ENCODE measurements around the gene PALLD. TPM values are rescaled to one million over a fixed set of nuclear protein-coding genes. Genes with fewer than 3 reads are reported as not detected.
A peak's percentile ranks its signal among the peaks of the same experiment; 100 is the strongest.

The PALLD gene
- total RNA-seq, 2 donors from 2014 or later = 92.7 to 138 TPM

DNA sequence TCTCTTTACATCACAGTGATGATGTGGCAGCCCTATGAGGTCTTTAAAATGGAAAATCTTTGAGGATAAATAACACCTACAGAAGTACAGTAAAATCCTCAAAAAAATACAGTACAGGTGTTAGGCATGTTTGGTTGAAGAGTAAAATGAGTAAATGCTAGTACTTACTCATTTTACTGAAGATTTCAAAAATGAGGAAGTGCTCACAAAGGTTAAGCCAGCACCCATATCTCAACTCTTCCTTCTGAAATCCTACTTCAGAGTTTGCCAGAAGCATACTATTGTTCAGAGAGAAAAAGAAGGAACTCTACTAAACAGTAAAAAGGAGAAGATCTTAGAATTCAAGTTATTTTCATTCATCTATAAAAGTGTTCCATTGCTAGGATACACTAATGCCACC, 382.3 kb downstream of the PALLD start:
- ATAC-seq (no peak), DNase-seq (no peak)
- intact Hi-C loops (cut with DNase I, micrococcal nuclease) = no loop called here

DNA sequence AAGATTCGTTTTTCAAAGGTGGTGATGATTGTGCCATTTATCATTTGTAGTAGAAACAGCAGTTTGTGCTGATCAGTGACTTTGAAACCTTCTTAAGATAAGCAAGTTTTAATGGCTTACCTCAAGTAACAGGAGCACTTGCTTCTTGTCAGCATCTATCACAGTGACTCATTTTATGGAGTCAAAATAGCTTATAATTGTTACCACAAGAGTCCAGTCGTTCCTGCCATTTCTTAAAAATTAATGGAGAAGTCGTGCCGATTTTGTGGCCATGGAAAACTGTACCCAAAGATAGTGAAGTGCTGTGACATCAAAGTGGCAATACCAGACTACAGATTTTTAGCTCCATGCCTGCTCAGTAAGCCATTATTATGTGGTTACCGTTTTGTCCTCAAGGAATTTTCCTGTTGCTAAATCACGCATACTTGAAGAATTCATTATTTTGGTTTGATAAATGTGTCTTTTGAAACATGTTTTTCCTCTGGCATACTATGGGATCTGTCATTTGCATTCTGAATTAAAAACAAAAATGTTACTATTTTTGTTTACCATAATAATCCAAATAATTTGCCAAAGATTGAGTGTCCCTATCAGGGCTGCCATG, 383.3 kb downstream of the PALLD start:
- intact Hi-C loops (cut with DNase I, micrococcal nuclease) = no loop called here
- DNase-seq (no peak), ATAC-seq (no peak)

DNA sequence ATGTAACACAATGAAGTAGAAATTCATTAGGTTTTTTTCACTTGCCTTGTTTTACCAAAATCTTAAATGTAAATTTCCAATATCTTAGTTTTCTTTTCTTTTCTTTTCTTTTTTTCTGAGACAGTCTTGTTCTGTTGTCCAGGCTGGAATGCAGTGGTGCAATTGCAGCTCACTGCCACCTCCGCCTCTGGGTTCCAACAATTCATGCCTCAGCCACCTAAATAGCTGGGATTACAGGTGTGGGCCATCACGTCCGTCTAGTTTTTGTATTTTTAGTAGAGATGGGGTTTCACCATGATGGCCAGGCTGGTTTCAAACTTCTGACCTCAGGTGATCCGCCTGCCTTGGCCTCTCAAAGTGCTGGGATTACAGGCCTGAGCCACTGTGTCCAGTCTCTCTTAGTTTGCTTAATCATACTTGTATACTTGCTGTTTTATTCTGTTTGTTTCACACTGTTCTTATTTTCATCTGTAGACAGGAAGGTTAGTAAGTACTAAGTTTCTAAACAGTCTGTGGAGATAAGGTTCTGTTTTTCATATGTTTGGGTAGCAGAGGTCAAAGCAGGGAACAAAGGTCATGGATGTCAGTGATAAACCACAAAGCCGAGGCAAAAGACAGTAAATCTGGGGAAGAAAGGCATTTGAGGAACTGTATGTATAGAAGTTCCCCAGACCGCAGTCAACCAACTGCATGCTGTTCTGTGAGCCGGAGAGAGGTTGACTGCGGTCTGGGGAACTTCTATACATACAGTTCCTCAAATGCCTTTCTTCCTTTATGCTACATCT, 384.2 kb downstream of the PALLD start:
- DNase-seq (no peak), ATAC-seq (no peak)
- intact Hi-C loops (cut with DNase I, micrococcal nuclease) = no loop called here

DNA sequence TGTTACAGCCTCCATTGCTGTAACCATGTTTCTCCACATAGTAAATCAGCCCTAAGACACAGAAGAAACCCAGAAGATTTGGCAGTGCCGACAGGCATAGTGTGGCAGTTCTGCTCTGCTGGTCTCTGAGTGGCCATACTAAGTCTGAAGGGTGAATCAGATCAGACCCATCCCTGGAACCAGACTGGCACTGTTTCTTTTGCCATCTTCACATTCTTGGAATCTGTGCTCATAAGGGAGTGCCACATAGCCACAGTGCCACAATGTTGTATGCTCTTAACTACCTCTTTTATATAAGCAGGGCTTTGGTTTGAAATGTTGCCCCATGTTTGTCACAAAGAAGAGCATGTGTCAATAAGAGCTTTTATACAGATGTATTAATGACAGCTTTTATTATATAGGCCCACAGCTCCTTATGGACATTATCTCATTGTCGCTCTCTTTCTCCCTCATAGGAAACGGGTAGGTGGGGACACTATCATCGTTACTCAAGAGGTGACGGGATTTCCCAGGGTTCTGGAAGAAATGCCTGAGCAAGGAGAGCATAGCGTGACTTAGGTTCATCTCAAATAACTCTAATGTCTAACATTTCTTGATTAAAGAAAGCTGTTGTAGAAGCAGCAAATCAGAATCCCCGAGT, 385.0 kb downstream of the PALLD start:
- DNase-seq = no peak
- intact Hi-C loops (cut with DNase I, micrococcal nuclease) = no loop called here
- no peak for ATAC-seq

DNA sequence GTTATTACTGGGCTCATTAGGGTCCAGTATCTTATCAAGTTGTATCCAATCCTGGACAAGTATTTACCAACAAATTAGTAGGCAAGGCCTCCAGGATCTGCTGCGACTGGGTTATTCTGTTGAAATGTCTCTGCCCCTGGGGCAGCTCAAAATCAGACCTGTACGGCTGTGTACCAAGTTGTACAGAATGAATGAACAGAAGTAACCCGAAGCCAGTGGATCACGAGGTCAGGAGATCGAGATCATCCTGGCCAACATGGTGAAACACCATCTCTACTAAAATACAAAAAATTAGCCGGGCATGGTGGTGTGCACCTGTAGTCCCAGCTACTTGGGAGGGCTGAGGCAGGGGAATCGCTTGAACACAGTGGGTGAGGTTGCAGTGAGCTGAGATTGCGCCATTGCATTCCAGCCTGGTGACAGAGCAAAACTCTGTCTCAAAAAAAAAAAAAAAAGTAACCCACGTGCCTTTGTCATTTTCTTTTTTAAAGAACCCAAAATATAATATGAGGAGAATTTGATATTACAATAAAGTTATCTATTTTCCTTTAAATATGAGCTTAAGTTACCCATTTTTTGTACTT, 385.9 kb downstream of the PALLD start:
- DNase-seq (no peak), ATAC-seq (no peak)
- intact Hi-C loops (cut with DNase I, micrococcal nuclease) = no loop called here

DNA sequence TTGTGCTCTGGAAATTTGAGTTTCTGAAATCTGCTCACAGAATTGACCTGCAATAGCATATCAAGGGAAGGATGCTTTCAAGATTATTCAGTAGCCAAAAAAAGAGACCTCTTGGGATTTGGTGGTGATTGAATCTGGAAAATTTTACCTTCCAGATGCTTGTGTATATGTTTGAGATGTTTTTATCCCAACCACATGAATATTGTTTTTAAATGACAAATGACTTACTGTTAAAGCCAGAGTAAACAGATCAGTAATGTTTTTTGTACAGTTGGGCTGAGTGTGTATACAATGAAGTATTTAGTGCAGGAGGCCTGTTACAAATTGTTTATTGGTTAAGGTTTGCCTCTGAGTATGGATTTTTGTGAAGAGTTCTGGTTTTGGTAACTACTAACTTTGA, 386.7 kb downstream of the PALLD start:
- ATAC-seq = no peak
- DNase-seq = no peak
- intact Hi-C loops (cut with DNase I, micrococcal nuclease) = no loop called here

DNA sequence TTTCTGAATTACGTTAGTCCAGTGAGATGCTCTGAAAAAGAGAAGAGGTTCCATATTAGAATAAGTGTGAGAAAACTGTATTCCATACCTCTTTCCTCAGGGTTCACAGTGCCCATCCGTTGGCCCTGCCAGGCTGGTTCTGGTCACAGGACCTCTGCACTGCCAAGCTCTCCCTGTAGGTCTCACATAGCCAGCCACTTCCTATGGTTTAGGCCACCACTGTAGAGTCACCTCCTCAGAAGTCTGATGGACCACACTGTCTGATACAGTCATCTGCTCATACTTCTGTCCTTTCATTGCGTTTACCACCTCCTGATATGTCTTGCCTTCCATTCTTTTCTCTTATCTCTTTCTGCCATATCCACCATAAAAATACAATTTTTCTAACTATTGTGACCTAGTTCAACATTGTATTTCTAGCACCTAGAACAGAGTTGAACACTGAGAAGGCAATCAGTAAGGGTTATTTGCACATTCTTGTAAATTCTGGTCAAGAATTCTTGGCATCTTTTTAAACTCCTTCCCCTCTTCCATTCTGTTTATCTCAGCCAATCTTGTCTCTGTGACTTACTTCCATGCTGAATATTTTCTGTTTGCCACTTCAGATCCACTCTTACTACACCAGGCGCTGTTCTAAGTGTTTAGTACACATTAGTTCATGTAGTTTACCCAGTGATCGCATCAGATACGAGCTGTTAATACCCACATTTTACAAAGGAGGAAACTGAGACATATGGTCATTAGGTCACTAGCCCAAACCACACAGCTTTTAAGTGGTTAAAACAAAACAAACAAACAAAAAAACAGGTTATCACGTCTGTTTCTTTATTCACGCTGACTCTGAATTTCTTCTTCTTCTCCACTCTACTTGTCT, 387.6 kb downstream of the PALLD start:
- intact Hi-C loops (cut with DNase I, micrococcal nuclease) = no loop called here
- ATAC-seq = no peak
- DNase-seq = no peak

DNA sequence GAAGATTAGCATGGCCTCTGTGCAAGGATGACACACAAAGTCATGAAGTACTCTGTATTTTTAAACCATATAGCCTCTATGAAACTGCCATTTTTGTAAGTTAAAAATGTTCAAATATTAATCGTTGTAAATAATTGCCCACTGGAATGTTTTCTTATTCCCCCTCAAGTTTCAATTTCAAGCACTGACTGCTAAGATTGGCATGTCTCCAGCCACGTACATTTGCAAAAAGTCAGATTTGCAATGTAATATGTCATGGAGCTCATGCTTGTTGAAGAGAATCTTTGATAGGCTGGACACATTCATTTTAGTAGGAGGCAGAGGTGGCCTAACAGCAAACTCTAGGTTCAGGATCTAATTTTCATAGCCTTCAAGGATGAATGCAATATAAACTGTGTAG, 388.5 kb downstream of the PALLD start:
- intact Hi-C loops (cut with DNase I, micrococcal nuclease) = no loop called here
- ATAC-seq (no peak), DNase-seq (no peak)

DNA sequence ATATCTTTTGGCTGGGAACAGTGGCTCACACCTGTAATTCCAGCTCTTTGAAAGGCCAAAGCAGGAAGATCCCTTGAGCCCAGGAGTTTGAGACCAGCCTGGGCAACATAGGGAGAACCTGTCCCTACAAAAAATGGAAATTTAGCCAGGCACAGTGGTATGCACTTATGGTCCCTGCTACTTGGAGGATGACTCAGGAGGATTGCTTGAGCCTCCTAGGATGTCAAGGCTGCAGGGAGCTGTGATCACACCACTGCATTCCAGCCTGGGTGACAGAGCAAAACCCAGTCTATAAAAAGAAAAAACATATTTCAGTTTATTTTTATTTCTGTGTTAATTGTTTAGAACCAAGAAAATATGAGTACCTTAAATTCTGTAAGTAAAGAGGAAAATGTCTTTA, 389.5 kb downstream of the PALLD start:
- ATAC-seq = no peak
- DNase-seq = no peak
- intact Hi-C loops (cut with DNase I, micrococcal nuclease) = no loop called here

DNA sequence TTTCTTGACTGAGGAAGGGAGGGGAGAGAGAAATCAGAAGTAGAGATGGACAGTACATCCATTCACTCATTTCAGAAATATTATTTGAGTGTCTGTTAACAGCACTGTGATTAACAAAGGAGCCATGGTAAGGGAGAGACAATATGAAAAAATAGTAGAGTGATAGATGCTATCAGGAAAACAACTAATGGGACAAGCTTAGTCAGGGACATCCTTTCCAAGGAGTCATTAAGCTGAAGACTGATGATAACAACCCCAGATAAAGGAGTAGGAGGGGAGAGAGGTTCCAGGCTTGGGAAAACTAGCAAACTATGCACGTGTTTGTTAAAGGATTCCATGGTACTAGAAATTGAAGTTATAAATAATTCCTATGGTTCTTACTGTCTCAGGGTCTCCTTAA, 391.0 kb downstream of the PALLD start:
- ATAC-seq (no peak), DNase-seq (no peak)
- intact Hi-C loops (cut with DNase I, micrococcal nuclease) = no loop called here

DNA sequence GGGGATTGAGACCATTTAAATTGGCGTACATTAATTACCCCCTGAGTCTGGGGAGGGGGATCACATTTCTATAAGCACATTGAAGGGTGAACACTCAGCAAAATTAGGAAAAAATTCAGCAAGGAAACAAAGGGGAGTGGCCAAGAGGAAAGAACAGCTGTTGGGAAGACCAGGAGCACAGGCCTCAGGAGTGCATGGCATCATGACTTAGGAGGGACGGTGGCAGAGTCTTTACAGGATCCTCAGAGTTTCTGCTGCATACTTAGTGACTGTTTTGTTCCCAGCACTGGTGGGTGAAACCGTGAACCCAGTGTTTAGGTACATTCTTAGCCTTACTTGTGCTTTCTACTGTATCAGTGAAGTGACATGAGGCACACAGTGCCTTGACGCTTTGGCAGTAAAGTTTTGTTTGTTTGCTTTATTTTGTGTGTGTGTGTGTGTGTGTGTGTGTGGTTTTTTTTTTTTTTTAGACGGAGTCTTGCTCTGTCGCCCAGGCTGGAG, 391.9 kb downstream of the PALLD start:
- intact Hi-C loops (cut with DNase I, micrococcal nuclease) = no loop called here
- no peak for ATAC-seq
- DNase-seq = no peak

DNA sequence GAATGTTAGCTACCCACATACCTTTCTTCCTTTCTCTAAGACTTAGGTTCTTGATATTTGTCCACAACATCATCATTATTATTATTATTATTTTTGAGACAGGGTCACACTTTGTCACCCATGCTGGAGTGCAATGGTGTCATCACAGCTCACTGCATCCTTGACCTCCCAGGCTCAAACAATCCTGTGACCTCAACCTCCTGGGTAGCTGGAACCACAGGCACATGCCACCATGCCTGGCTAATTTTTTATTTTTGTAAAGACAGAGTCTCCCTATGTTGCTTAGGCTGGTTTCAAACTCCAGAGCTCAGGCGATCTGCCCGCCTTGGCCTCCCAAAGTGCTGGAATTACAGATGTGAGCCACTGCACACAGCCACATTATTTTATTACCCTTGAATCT, 394.2 kb downstream of the PALLD start:
- no peak for ATAC-seq
- intact Hi-C loops (cut with DNase I, micrococcal nuclease) = no loop called here
- DNase-seq = no peak

DNA sequence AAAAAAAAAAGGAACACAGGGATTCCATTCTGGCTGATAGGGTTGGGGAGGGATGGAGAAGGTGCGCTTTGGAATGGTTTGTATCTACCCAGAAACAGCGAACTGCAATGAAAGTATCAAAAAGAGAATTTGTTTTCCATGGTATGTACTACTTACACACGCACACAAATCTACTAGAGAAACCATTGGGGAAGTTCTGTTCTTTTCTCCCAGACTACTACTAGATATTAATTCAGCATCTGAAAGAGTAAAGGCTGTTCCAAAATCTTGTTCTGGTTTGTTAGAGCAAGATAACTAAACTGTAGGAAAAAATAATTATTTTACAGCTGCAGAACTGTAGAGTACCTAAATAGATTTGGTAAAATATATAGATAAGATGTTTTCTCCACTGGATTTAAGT, 394.8 kb downstream of the PALLD start:
- DNase-seq (no peak), ATAC-seq (no peak)
- intact Hi-C loops (cut with DNase I, micrococcal nuclease) = no loop called here

DNA sequence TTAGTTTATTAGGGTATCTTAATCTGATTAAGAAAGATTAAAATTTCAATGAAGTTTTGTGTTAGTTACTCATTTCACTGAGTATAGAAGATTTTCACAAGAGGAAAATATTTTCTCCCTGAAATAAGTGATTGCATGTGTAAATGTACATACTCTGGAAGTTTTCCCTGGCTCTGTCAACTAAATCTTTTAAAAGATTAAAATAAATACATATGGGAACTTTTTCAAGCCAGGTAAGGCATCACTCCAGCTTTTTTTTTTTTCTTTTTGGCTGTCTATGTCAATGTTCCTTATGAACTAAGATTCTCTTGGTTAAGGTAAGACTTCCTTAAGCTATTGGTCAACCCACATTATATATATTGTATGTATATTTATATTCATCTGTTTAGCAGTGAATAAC, 395.6 kb downstream of the PALLD start:
- intact Hi-C loops (cut with DNase I, micrococcal nuclease) = no loop called here
- DNase-seq (no peak), ATAC-seq (no peak)

DNA sequence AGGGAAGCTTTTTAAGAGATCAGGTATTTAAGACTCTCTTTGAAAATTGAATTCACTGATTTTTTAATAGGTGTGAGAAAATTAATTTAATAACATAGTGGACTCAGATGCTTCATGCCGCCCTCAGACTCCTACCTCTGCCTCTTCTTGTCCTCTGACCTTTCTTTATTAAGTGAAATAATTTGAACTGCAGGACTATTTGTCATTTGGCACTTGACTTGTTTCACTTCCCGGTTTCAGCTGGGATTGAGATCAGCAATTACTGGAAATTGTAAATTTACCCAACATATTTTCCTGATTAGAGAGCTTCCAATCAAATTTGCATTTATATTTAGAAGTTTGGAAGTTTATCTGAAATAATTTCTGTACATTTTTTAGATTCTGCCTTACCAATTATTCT, 396.4 kb downstream of the PALLD start:
- ATAC-seq = no peak
- DNase-seq = no peak
- intact Hi-C loops (cut with DNase I, micrococcal nuclease) = no loop called here

DNA sequence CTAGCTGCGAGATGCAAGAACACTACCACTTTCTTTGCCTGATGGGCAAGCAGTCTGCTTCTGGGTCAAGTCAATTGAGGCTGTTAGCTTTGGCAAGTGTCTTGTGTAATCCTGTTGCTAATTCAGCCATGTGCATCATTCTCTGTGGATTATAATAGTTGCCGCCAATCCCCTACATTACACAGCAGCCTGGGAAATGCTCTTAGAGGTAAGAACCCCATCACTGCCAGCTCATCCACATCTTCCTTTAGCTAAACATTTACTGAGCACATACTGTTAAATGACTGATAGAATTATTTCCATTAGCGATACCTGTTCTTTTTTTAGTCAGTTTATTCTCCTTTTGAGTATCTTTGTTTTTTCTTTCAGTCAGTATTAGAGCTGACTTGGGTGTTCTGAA, 397.0 kb downstream of the PALLD start:
- DNase-seq (no peak), ATAC-seq (no peak)
- intact Hi-C loops (cut with DNase I, micrococcal nuclease) = no loop called here

DNA sequence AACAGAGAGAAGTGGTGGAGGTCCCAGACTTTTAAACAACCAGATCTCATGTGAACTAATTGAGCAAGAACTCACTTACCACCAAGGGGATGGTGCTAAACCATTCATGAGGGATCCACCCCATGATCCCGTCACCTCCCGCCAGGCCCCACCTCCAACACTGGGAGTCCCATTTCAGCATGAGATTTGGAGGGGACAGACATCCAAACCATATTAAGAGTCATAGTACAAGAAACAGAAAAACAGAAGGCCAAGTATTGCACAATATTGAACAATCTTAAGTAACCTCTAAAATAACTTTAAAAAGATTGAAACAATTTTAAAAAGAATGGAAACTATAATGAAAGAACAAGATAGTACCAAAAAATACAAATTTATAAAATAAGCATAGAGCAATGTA, 403.2 kb downstream of the PALLD start:
- DNase-seq = no peak
- no peak for ATAC-seq
- intact Hi-C loops (cut with DNase I, micrococcal nuclease) = no loop called here

DNA sequence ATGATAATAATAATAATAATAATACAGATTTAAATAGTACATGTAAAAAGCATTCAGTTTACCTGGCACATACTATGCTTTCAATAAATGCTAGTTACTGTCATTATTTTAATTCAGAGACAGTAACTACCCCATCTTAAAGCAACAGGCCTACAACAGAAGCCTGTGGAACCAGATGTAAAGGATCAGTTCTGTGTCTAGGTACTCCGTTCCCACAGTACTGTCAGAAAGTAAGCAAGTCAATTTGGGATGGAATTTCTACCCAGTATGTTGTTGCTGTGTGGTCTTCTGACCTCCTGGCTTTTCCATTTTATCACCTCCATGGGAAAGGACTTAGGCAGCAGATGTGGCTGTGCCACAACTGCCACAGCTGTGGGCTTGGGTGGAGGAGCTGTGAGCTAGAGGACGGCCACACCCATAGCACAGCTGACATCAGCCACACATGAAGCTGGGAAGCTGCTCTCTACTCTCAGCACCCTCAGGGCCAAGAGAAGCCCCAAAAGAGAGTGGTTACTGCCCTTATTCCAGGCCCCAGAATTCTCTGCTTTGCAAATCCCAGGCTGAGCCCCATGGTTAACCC, 410.4 kb downstream of the PALLD start:
- peak; percentile 62 for ATAC-seq
- DNase-seq = no peak

DNA sequence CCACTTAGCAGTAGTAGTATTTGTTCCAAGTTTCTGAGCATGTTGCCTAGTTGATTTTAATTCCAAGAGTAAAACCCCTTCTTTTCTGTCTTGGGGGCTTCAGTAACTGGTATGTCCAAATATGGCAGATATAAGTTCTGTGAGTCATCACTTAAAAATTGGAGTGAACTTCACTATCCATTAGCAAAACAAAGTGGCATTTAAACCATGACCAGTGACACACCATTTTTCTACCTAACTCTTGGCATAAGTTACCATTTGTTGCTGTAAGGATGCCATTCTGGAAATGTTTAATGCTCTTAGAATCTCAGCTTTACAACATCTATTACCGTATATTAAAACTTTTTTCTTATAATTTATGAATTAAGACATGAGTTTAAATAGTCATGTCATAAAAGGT, 411.2 kb downstream of the PALLD start:
- no peak for ATAC-seq
- intact Hi-C loops (cut with DNase I, micrococcal nuclease) = no loop called here
- no peak for DNase-seq

More for the DNA sequence above, 410.4 kb downstream of the PALLD start:
- intact Hi-C loops (cut with DNase I, micrococcal nuclease) = no loop called here
